B cell (primary cell): ENCODE results near the gene PAN3.

ENCODE experiments used
- EZH2 ChIP-seq: IDR thresholded peaks from 2 replicates; pipeline ENCODE4 v1.6.1; 2012; ENCODE audit warnings: borderline replicate concordance, low read depth, mild to moderate bottlenecking, moderate library complexity, low read length; ENCODE audit not compliant: insufficient read depth, poor library complexity, severe bottlenecking
- TF ChIP-seq, protein P1 (sequence below): fragments of 200-600 bp; IDR thresholded peaks from one replicate; pipeline ENCODE4 v1.8.0; 2022; ENCODE audit warnings: antibody characterized with exemption, mild to moderate bottlenecking

- TF ChIP-seq, protein P1, sequence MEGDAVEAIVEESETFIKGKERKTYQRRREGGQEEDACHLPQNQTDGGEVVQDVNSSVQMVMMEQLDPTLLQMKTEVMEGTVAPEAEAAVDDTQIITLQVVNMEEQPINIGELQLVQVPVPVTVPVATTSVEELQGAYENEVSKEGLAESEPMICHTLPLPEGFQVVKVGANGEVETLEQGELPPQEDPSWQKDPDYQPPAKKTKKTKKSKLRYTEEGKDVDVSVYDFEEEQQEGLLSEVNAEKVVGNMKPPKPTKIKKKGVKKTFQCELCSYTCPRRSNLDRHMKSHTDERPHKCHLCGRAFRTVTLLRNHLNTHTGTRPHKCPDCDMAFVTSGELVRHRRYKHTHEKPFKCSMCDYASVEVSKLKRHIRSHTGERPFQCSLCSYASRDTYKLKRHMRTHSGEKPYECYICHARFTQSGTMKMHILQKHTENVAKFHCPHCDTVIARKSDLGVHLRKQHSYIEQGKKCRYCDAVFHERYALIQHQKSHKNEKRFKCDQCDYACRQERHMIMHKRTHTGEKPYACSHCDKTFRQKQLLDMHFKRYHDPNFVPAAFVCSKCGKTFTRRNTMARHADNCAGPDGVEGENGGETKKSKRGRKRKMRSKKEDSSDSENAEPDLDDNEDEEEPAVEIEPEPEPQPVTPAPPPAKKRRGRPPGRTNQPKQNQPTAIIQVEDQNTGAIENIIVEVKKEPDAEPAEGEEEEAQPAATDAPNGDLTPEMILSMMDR = no peak
- TF ChIP-seq EZH2 = no peak
Measured at GRCh38 chr13:28316836-28317235, 178.5 kb downstream of the PAN3 start.
